Measurements from ENCODE around the gene RENBP.
"Not testable (repeated sequence)": the region's sequence is repeated elsewhere in the genome, so short reads cannot be mapped to it uniquely, and the experiment has no call there.

Gene RENBP

DNA sequence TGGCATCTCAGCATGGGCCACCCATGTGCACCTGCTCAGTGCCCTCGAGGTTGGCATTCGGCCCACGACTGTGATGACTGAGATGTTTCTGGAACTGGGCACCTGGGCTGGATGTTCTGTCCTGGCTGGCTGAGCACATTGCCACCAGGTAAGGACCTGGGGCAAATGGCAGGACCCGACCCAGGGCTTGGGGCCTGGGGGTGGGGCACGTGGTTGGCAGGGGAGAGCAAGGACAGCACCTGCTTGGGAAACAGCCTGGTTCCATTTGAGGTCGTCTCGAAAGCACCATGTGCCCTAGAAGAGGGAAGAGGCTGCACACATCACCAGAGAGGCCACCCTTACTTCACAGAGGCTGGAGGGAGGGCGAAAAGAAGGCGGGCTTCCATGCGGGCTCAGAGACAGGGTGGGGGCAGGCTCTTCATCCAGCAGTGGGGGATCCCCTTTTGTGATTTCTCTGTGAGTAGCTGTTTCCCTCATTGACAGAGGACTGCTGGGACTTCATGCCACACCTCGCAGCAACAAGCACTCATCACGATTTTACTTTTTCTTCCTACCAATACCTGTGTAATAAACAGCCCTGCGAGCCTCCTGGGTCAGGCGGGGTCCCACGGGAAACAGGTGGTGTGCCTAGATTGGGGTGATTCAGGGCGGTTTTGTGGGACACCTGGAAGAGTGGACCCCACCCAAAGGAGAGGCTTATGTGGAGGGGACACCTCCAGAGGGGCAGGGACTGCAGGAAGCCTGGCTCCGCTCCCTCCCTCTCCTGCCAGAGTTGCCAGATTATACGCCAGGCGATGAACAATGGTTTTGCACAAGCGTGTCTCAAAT lies 40.1 kb upstream of the RENBP start:
- Histone ChIP-seq H3K9ac (ENCODE audit: insufficient read length) (no peak overlapping the region), H3K36me3 (ENCODE audit: insufficient read depth, low read length) (no peaks in the 10 kb centered on the region), H3K4me3 (no peak overlapping the region), H3K27ac (no peak overlapping the region), H3K9me3 (ENCODE audit: low read depth, low read length) (no peaks in the 10 kb centered on the region)
- no peak for DNase-seq (ENCODE audit: low read depth, low spot score)
- no peak for TF ChIP-seq EZH2 (IDR thresholded peaks at IDR 0.05)
- no peak for TF ChIP-seq POLR2AphosphoS5 (IDR thresholded peaks at IDR 0.05; ENCODE audit: borderline replicate concordance, low read depth, low read length)
- TF ChIP-seq FOXP2 (optimal IDR thresholded peaks at IDR 0.05; ENCODE audit: control extremely low read depth, extremely low read length, insufficient read depth): no peak

DNA sequence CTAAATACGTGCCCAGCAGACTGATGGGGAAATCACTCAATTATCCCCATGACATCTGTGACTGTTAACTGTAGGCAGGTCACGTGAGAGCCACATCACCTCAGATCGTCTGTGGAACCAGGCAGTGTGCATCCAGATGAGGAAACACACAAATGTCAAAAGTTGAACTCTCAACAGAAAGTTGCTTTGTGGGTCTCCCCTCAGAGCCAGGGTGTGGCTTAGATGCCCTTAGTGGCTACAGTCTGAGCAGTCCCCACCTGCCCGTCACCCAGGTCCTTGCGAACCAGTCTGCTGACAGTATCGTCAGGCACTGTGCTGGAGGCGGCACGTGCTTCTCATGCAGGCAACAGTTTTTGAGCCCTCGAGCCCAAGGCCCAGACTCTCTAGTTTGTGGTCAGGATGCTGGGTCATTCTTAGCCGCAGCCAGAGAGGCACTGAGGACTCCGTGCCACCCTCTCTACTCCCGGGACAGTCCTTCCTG lies 38.9 kb upstream of the RENBP start:
- no peaks in the 10 kb centered on the region for H3K36me3 ChIP-seq (ENCODE audit: insufficient read depth, low read length)
- no peak for DNase-seq (ENCODE audit: low read depth, low spot score)
- H3K9me3 ChIP-seq (ENCODE audit: low read depth, low read length): no peaks in the 10 kb centered on the region
- no peak overlapping the region for H3K9ac ChIP-seq (ENCODE audit: insufficient read length)
- H3K27ac ChIP-seq: no peak overlapping the region
- H3K4me3 ChIP-seq: no peak overlapping the region
- TF ChIP-seq EZH2 (IDR thresholded peaks at IDR 0.05) (no peak), POLR2AphosphoS5 (IDR thresholded peaks at IDR 0.05; ENCODE audit: borderline replicate concordance, low read depth, low read length) (no peak), FOXP2 (optimal IDR thresholded peaks at IDR 0.05; ENCODE audit: control extremely low read depth, extremely low read length, insufficient read depth) (no peak)

- Histone ChIP-seq H3K27ac (peak overlapping the region; percentile 87), H3K4me3 (peak overlapping the region; percentile 48; the same call in 1 of the 2 replicates), H3K9me3 (ENCODE audit: low read depth, low read length) (no peaks in the 10 kb centered on the region), H3K9ac (ENCODE audit: insufficient read length) (peak overlapping the region; percentile 5), H3K36me3 (ENCODE audit: insufficient read depth, low read length) (no peaks in the 10 kb centered on the region)
- DNase-seq (ENCODE audit: low read depth, low spot score): peak; percentile 55
- TF ChIP-seq EZH2 (IDR thresholded peaks at IDR 0.05) (no peak), FOXP2 (optimal IDR thresholded peaks at IDR 0.05; ENCODE audit: control extremely low read depth, extremely low read length, insufficient read depth) (no peak), POLR2AphosphoS5 (IDR thresholded peaks at IDR 0.05; ENCODE audit: borderline replicate concordance, low read depth, low read length) (no peak)
Observed at GRCh38 chrX:153981771-153982533, 37.5 kb upstream of the RENBP start.

- H3K4me3 ChIP-seq: peak overlapping the region; percentile 48; the same call in 1 of the 2 replicates
Observed at GRCh38 chrX:153981231-153981630, 36.8 kb upstream of the RENBP start.

DNA sequence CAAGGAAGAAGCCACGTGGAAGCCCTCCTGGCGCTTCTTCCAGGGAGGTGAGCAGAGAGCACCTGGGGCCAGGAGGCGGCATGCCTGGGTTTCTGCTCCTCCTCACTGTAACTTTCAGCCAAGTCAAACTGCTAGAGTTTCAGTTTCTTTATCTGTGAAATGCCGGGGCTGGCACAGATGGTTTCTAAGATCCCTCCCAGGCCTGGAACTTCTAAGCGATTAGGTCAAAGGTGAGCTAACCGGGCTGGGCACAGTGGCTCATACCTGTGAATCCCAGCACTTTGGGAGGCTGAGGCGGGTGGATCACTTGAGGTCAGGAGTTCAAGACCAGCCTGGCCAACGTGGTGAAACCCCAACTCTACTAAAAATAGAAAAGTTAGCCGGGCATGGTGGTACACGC lies 36.0 kb upstream of the RENBP start:
- not testable (repeated sequence) for DNase-seq (ENCODE audit: low read depth, low spot score); H3K9me3 ChIP-seq (ENCODE audit: low read depth, low read length); H3K27ac ChIP-seq; H3K4me3 ChIP-seq; H3K9ac ChIP-seq (ENCODE audit: insufficient read length); H3K36me3 ChIP-seq (ENCODE audit: insufficient read depth, low read length)

More at GRCh38 chrX:153981231-153981630, 36.8 kb upstream of the RENBP start:
- H3K9me3 ChIP-seq (ENCODE audit: low read depth, low read length): no peaks in the 10 kb centered on the region
- no peak for TF ChIP-seq EZH2 (IDR thresholded peaks at IDR 0.05)
- no peak for TF ChIP-seq POLR2AphosphoS5 (IDR thresholded peaks at IDR 0.05; ENCODE audit: borderline replicate concordance, low read depth, low read length)
- H3K36me3 ChIP-seq (ENCODE audit: insufficient read depth, low read length): no peaks in the 10 kb centered on the region
- H3K9ac ChIP-seq (ENCODE audit: insufficient read length): peak overlapping the region; percentile 5
- DNase-seq (ENCODE audit: low read depth, low spot score): no peak
- peak overlapping the region; percentile 87 for H3K27ac ChIP-seq

DNA sequence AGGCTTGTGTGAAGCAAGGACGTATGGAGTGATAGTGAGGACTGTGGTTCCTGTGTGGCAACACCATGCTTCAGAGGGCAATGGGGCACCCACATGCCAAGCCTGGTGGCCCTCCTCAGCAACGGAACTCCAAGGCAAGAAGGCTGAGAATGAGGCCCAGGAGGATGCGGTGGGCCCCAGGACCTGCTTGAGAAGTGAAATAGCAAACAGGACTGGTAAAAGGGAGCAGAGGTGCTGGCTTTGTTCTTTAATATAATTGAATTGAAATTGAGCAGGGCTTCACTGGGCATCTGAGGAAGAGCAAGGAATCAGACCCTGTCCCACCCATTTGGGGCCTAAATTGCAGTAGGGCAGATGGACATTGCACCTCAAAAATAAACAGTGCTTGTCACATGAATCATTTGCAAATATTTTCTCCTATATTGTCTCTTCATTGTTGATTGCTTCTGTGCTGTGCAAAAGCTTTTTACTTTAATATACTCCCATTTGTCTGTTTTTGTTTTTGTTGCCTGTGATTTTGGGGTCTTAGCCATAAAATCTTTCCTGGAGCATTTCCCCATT lies 30.4 kb upstream of the RENBP start:
- Histone ChIP-seq H3K4me3 (no peak overlapping the region), H3K27ac (no peak overlapping the region), H3K9ac (ENCODE audit: insufficient read length) (no peak overlapping the region), H3K9me3 (ENCODE audit: low read depth, low read length) (no peaks in the 10 kb centered on the region), H3K36me3 (ENCODE audit: insufficient read depth, low read length) (no peaks in the 10 kb centered on the region)
- TF ChIP-seq POLR2AphosphoS5 (IDR thresholded peaks at IDR 0.05; ENCODE audit: borderline replicate concordance, low read depth, low read length) (no peak), EZH2 (IDR thresholded peaks at IDR 0.05) (no peak), FOXP2 (optimal IDR thresholded peaks at IDR 0.05; ENCODE audit: control extremely low read depth, extremely low read length, insufficient read depth) (no peak)
- no peak for DNase-seq (ENCODE audit: low read depth, low spot score)

DNA sequence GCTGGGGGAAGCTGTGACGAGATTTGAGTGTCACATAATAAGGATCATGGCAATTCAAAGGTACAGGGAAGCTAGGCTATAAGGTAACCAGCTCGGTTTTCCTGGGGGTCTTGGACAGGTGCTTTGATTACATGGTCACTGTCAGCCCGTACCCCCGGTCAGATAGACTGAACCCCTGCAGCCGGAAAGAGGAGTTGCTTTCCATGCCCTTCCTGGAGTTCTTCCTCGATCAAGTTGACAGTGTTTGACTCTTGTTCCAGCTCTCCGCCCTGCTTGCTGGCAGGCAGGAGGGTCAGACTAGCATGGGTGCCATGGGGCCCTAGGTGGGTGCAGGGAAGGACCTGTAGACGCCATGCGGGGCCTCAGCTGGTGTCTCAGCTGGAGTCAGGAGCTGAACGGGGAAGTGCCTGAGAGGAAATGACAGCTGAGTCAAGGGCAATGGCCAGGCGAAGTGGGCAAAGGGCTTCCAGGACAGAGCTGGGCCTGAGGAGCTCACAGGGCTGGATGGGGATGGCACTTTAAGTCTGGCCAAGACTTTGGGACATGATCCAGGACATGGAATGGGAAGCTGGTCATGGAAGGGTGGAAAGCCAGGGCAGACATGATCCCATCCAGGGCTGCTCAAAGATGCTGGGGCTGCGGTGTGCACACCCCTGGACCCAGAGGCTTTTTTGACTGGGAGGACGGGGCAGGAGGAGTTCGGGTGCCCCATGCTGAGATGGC lies 29.7 kb upstream of the RENBP start:
- peak overlapping the region; percentile 100; the same call in 1 of the 2 replicates for H3K27ac ChIP-seq
- DNase-seq (ENCODE audit: low read depth, low spot score): no peak
- TF ChIP-seq FOXP2 (optimal IDR thresholded peaks at IDR 0.05; ENCODE audit: control extremely low read depth, extremely low read length, insufficient read depth) (no peak), POLR2AphosphoS5 (IDR thresholded peaks at IDR 0.05; ENCODE audit: borderline replicate concordance, low read depth, low read length) (no peak), EZH2 (IDR thresholded peaks at IDR 0.05) (no peak)
- no peaks in the 10 kb centered on the region for H3K9me3 ChIP-seq (ENCODE audit: low read depth, low read length)
- peak overlapping the region; percentile 80; the same call in 1 of the 2 replicates for H3K4me3 ChIP-seq
- 0 out of 2 replicates have a peak, but pooled peaks cover 3% of the 10 kb centered on the region for H3K36me3 ChIP-seq (ENCODE audit: insufficient read depth, low read length)
- H3K9ac ChIP-seq (ENCODE audit: insufficient read length): peak overlapping the region; percentile 100
